Glutamatergic neuron (in vitro differentiated cells): Measurements from ENCODE around the gene CITED2. TPM values are rescaled to one million over a fixed set of nuclear protein-coding genes. Genes with fewer than 3 reads are reported as not detected.

Experiments used
- DNase-seq: peaks from one replicate; pipeline ENCODE4 v3.0.0; 2022
- H3K27ac Mint-ChIP-seq: one replicate; pipeline ENCODE4 v1.8.0; 2020; ENCODE audit warnings: mild to moderate bottlenecking, mixed read lengths, inconsistent platforms; ENCODE audit not compliant: unreplicated experiment
- H3K27me3 Mint-ChIP-seq: one replicate; pipeline ENCODE4 v1.8.0; 2020; ENCODE audit warnings: mild to moderate bottlenecking, moderate library complexity, mixed read lengths, inconsistent platforms; ENCODE audit not compliant: unreplicated experiment
- H3K36me3 Mint-ChIP-seq: one replicate; pipeline ENCODE4 v1.8.0; 2020; ENCODE audit warnings: mild to moderate bottlenecking, mixed read lengths, inconsistent platforms; ENCODE audit not compliant: unreplicated experiment
- H3K4me1 Mint-ChIP-seq: one replicate; pipeline ENCODE4 v1.8.0; 2020; ENCODE audit warnings: mild to moderate bottlenecking, low read depth, mixed read lengths, inconsistent platforms; ENCODE audit not compliant: unreplicated experiment
- H3K4me3 Mint-ChIP-seq: one replicate; pipeline ENCODE4 v1.8.0; 2020; ENCODE audit warnings: mild to moderate bottlenecking, mixed read lengths, inconsistent platforms; ENCODE audit not compliant: unreplicated experiment
- H3K9me3 Mint-ChIP-seq: one replicate; pipeline ENCODE4 v1.8.0; 2020; ENCODE audit warnings: mild to moderate bottlenecking, moderate library complexity, mixed read lengths, inconsistent platforms; ENCODE audit not compliant: unreplicated experiment
- CTCF ChIP-seq: fragments of 200-600 bp; sonication (generic); IDR thresholded peaks from one replicate; pipeline ENCODE4 v1.5.0; 2021; ENCODE audit not compliant: partially characterized antibody, unreplicated experiment
- total RNA-seq: library from RNA; stranded (reverse); fragmentation: NEBNext Ultra II Directional; extraction: Animal tissue kit (Norgen Biotek cat#: 25700); gene quantifications from one replicate; pipeline ENCODE4 v1.2.1, GENCODE V29; 2021; ENCODE audit not compliant: unreplicated experiment

CITED2 gene
- total RNA-seq, 1 donor from 2014 or later: 66.5 TPM

- Mint-ChIP-seq H3K4me3 (no peak overlapping the region), H3K27me3 (no peaks in the 10 kb centered on the region), H3K4me1 (no peaks in the 10 kb centered on the region), H3K36me3 (peaks cover 4% of the 10 kb centered on the region), H3K27ac (no peak overlapping the region), H3K9me3 (no peaks in the 10 kb centered on the region)
- no peak for TF ChIP-seq CTCF
- DNase-seq: no peak
These were observed 43.5 kb downstream of the CITED2 start for GRCh38 chr6:139330826-139331500.

- no peak for TF ChIP-seq CTCF
- Mint-ChIP-seq H3K4me1 (no peaks in the 10 kb centered on the region), H3K4me3 (no peak overlapping the region), H3K27me3 (no peaks in the 10 kb centered on the region), H3K27ac (no peak overlapping the region), H3K36me3 (peaks cover 4% of the 10 kb centered on the region), H3K9me3 (no peaks in the 10 kb centered on the region)
- DNase-seq: no peak
These were observed 44.1 kb downstream of the CITED2 start for GRCh38 chr6:139330306-139330705.

GRCh38 chr6:139329224-139329623, 45.2 kb downstream of the CITED2 start:
- Mint-ChIP-seq H3K27me3 (no peaks in the 10 kb centered on the region), H3K27ac (no peak overlapping the region), H3K4me1 (no peaks in the 10 kb centered on the region), H3K36me3 (peaks cover 4% of the 10 kb centered on the region), H3K4me3 (no peak overlapping the region), H3K9me3 (no peaks in the 10 kb centered on the region)
- no peak for DNase-seq
- no peak for TF ChIP-seq CTCF

- Mint-ChIP-seq H3K36me3 (peaks cover 4% of the 10 kb centered on the region), H3K27me3 (peaks cover 2% of the 10 kb centered on the region), H3K4me1 (peaks cover 12% of the 10 kb centered on the region), H3K4me3 (no peak overlapping the region), H3K27ac (no peak overlapping the region), H3K9me3 (peaks cover 2% of the 10 kb centered on the region)
- no peak for DNase-seq
- no peak for TF ChIP-seq CTCF
These were observed 47.4 kb downstream of the CITED2 start for GRCh38 chr6:139327038-139327437.

- Mint-ChIP-seq H3K27ac (no peak overlapping the region), H3K27me3 (peaks cover 2% of the 10 kb centered on the region), H3K4me3 (no peak overlapping the region)
These were observed 48.8 kb downstream of the CITED2 start for GRCh38 chr6:139325686-139326085.

More at GRCh38 chr6:139325686-139326085, 48.8 kb downstream of the CITED2 start:
- TF ChIP-seq CTCF: no peak
- H3K4me1 Mint-ChIP-seq: peaks cover 12% of the 10 kb centered on the region
- H3K9me3 Mint-ChIP-seq: peaks cover 2% of the 10 kb centered on the region
- DNase-seq: no peak
- H3K36me3 Mint-ChIP-seq: peaks cover 4% of the 10 kb centered on the region
